Activated T-cell treated with anti-CD3 and anti-CD28 coated beads, Interleukin-2, amount 50 U/mL, for 24 hours (primary cell): Measurements from ENCODE around the gene FKBP15.
"Not testable (repeated sequence)": the region's sequence is repeated elsewhere in the genome, so short reads cannot be mapped to it uniquely, and the experiment has no call there.

Source experiments
- DNase-seq: peaks from one replicate; pipeline ENCODE4 v3.0.0-alpha.2; 2020
- H3K27ac Mint-ChIP-seq: 2 replicates; pipeline ENCODE4 v1.8.0; 2020; ENCODE audit warnings: mild to moderate bottlenecking, mixed read lengths
- H3K27me3 Mint-ChIP-seq: 2 replicates; pipeline ENCODE4 v1.8.0; 2020; ENCODE audit warnings: mixed read lengths
- H3K36me3 Mint-ChIP-seq: 2 replicates; pipeline ENCODE4 v1.8.0; 2020; ENCODE audit warnings: low read depth, mixed read lengths
- H3K4me1 Mint-ChIP-seq: 2 replicates; pipeline ENCODE4 v1.8.0; 2020; ENCODE audit warnings: low read depth, mixed read lengths
- H3K4me3 Mint-ChIP-seq: 2 replicates; pipeline ENCODE4 v1.8.0; 2020; ENCODE audit warnings: mild to moderate bottlenecking, moderate library complexity, mixed read lengths
- H3K9me3 Mint-ChIP-seq: 2 replicates; pipeline ENCODE4 v1.8.0; 2020; ENCODE audit warnings: mixed read lengths

FKBP15 gene, protein sequence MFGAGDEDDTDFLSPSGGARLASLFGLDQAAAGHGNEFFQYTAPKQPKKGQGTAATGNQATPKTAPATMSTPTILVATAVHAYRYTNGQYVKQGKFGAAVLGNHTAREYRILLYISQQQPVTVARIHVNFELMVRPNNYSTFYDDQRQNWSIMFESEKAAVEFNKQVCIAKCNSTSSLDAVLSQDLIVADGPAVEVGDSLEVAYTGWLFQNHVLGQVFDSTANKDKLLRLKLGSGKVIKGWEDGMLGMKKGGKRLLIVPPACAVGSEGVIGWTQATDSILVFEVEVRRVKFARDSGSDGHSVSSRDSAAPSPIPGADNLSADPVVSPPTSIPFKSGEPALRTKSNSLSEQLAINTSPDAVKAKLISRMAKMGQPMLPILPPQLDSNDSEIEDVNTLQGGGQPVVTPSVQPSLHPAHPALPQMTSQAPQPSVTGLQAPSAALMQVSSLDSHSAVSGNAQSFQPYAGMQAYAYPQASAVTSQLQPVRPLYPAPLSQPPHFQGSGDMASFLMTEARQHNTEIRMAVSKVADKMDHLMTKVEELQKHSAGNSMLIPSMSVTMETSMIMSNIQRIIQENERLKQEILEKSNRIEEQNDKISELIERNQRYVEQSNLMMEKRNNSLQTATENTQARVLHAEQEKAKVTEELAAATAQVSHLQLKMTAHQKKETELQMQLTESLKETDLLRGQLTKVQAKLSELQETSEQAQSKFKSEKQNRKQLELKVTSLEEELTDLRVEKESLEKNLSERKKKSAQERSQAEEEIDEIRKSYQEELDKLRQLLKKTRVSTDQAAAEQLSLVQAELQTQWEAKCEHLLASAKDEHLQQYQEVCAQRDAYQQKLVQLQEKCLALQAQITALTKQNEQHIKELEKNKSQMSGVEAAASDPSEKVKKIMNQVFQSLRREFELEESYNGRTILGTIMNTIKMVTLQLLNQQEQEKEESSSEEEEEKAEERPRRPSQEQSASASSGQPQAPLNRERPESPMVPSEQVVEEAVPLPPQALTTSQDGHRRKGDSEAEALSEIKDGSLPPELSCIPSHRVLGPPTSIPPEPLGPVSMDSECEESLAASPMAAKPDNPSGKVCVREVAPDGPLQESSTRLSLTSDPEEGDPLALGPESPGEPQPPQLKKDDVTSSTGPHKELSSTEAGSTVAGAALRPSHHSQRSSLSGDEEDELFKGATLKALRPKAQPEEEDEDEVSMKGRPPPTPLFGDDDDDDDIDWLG

DNA sequence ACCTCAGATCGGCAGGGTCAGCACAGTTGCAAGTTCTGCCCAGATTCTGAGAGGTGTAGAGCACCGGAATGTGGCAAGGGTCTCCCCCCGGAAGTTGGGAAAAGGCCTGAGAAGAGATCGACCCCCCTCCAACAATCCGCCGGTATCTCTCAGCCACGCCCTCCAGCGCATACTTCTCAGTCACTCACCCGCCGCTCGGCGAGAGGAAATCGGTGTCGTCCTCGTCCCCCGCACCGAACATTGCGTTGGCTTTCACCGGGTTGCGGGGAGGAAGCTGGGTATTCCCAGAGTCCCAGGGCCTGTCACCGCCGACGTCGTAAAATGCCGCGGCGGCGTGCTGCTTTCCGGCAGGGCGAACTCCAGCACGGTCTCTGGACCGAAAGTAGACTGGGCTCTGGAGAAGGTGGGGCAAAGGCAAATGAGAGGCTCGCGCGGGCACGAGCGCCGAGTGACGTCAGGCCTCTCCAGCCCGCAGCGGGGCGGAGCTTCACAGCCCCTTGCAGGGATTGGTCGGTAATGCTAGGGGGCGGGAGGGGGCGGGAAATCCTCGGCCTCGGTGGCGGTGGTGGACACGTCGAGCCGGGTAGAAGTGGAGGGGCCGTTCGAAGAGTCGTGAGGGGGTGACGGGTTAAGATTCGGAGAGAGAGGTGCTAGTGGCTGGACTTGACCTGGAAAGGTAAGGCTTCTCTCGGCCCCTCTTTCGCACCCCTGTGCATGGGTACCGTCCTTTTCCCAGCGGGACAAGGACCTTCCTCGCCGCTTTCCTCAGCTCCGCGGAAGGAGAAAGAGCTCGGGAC, at the start of gene FKBP15, which contains the start of gene SLC31A1:
FKBP15 (minus strand) TSS at position 275 of the 797 bp plus-strand sequence; CDS start at position 241, 34 bp downstream.
SLC31A1 (plus strand) TSS at position 542 of the 797 bp plus-strand sequence. CDS start 34,605 bp downstream, outside the sequence.
- Mint-ChIP-seq H3K4me3 (peak within 1 kb of the TSS; percentile 97), H3K4me1 (peaks cover 55% of the 10 kb centered on the region), H3K27ac (peak within 1 kb of the TSS; percentile 98), H3K36me3 (peaks cover 46% of the 10 kb centered on the region), H3K27me3 (no peaks in the 10 kb centered on the region), H3K9me3 (no peaks in the 10 kb centered on the region)
- peak; percentile 98 for DNase-seq

DNA sequence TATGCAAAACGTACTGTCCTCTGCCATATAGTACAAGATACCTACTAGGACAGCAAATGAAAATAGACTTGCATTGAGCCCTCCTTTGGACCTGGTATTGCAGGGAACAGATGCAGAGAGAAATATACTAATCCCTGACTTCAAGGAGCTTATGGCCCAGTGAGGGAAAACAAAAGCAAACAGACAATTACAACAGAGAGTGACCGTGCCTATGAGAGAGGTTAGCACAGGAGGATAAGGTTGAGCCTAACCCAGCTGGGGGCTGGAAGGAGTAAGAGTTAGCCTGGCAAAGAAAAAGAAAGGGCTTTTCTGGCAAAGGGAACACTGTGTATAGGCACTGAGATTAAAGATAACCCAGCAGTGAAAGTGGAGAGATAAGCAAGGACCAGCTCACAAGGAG, 48.8 kb upstream of the FKBP15 start:
- Mint-ChIP-seq H3K36me3 (peaks cover 69% of the 10 kb centered on the region), H3K27me3 (no peaks in the 10 kb centered on the region), H3K27ac (peak overlapping the region; percentile 80), H3K4me3 (no peak overlapping the region), H3K9me3 (no peaks in the 10 kb centered on the region), H3K4me1 (peaks cover 34% of the 10 kb centered on the region)
- DNase-seq: no peak

DNA sequence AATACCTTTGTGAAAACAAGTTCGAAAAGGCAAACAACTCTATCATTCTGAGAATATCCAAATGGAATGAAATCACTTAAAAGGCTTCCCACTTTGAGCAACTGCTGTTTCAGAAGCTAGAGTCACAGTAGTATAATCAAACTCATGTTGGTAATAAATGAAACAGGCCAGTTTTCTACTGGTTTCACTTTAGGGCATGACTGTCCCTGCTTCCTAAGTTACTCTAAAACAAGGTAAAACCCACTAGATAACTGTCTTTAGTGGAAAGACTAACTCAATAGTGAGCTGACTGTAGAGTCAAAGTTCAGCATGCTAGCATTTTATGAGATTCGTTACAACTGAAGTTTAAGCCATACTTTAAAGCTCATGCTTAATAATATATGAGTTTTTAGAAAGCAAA, 48.3 kb upstream of the FKBP15 start:
- no peaks in the 10 kb centered on the region for H3K9me3 Mint-ChIP-seq
- no peaks in the 10 kb centered on the region for H3K27me3 Mint-ChIP-seq
- no peak for DNase-seq
- peaks cover 71% of the 10 kb centered on the region for H3K36me3 Mint-ChIP-seq
- H3K4me3 Mint-ChIP-seq: no peak overlapping the region
- H3K27ac Mint-ChIP-seq: peak overlapping the region; percentile 80
- H3K4me1 Mint-ChIP-seq: peaks cover 34% of the 10 kb centered on the region

DNA sequence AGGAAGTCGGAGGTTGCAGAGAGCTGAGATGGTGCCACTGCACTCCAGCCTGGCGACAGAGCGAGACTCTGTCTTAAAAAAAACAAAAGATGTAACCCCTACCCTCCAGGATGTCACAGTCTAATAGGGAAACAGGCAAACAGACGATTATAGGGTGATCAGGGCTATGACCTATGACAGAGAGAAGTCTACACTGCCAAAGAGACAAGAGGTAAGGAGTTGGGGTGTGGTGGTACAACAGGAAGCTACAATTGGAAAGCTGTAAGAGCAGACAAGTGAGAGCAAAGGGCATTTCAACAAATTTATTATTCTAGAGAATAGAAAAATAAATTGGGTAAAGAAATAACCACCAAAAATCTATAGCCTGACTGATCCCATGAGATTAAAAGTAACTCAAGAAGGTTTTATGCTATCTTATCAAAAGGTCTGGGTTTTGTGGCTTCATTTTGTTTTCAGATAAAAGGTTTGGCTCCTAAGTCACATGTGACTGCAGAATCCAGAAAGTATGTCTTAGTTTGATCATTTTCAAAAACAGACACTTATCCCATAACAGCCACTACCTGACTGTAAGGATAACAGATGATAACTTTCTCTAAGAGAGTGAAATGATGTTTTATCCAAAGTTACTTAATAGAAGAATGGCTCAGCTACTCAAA, 47.0 kb upstream of the FKBP15 start:
- H3K4me1 Mint-ChIP-seq: peaks cover 23% of the 10 kb centered on the region
- H3K4me3 Mint-ChIP-seq: no peak overlapping the region

DNA sequence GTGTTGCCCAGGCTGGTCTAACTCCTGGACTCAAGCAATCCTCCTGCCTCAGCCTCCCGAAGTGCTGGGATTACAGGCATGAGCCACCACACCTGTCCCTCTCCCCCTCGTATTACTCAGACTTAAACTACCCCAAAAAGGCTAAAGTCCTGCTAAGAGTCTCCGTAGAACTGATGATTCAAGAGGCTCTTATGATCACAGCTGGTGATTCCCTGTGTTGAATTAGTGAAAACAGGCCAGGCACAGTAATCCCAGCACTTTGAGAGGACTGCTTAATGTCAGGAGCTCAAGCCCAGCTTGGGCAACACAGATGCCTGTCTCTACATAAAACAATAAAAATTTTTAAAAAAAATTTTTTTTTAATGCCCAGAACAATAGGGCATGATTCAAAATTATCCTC, 45.1 kb upstream of the FKBP15 start:
- Mint-ChIP-seq H3K27ac (peak overlapping the region; percentile 15), H3K4me3 (no peak overlapping the region), H3K27me3 (no peaks in the 10 kb centered on the region), H3K36me3 (peaks cover 66% of the 10 kb centered on the region), H3K9me3 (no peaks in the 10 kb centered on the region), H3K4me1 (peaks cover 21% of the 10 kb centered on the region)
- no peak for DNase-seq

More for the DNA sequence above, 47.0 kb upstream of the FKBP15 start:
- H3K9me3 Mint-ChIP-seq: no peaks in the 10 kb centered on the region
- no peak for DNase-seq
- peak overlapping the region; percentile 86 for H3K27ac Mint-ChIP-seq
- H3K27me3 Mint-ChIP-seq: no peaks in the 10 kb centered on the region
- peaks cover 68% of the 10 kb centered on the region for H3K36me3 Mint-ChIP-seq

DNA sequence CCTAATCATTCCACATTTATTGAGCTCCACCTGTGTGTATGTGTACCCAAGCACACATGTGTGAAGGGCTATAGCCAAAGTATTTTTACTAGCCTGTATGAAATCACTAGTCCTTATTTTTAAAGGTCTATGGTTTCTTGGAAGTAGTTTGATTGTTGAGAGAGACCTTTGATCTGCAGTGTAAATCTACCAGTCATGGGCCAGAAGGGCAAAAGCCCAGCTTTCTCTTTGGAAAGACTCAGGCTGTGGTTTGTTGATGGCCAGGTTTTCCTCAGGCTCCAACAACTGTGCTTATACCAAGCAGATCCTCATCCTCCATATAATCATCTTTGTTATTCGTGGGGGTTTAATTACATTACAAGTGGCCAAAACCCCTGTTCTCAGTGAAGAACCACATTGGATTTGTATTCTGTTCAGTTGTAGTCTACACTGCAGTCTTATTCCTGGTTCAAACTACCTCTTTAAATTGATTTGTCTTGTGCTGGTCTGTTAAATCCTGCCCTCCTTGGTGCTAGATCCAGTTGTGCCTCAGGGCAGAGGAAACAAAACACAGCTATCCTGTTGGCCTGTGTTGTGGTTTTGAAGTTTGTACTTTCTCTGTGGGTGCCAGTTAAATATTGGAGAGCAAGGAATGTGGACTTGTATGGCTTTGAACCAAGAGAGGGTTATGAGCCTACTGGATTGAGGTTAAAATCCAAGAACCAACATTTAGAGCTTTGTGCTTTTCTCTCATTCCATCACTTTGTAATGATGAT, 41.0 kb upstream of the FKBP15 start:
- no peak overlapping the region for H3K4me3 Mint-ChIP-seq
- no peak for DNase-seq
- peaks cover 2% of the 10 kb centered on the region for H3K4me1 Mint-ChIP-seq
- no peak overlapping the region for H3K27ac Mint-ChIP-seq
- H3K36me3 Mint-ChIP-seq: peaks cover 65% of the 10 kb centered on the region
- H3K9me3 Mint-ChIP-seq: no peaks in the 10 kb centered on the region
- no peaks in the 10 kb centered on the region for H3K27me3 Mint-ChIP-seq

DNA sequence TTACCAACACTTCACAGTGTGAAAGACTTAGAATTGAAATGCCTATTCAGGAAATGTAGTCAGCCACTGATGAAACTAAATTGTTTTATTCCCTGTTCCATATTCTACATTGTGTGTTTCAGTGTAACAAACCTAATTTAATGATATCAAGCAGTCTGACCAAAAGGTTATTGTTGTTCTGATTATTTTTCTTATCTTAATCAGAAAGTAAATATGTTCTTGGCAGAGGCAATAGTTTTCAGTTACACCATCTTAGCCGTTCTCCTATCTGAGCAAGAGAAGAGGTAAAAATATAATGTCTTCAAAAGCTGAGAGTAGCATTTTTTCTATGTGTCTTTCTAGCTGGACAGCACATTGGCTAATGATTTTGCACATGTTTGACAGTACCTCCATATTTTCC, 37.2 kb upstream of the FKBP15 start:
- Mint-ChIP-seq H3K4me1 (no peaks in the 10 kb centered on the region), H3K4me3 (no peak overlapping the region), H3K9me3 (no peaks in the 10 kb centered on the region), H3K27me3 (no peaks in the 10 kb centered on the region), H3K36me3 (peaks cover 52% of the 10 kb centered on the region), H3K27ac (no peak overlapping the region)
- DNase-seq: no peak

DNA sequence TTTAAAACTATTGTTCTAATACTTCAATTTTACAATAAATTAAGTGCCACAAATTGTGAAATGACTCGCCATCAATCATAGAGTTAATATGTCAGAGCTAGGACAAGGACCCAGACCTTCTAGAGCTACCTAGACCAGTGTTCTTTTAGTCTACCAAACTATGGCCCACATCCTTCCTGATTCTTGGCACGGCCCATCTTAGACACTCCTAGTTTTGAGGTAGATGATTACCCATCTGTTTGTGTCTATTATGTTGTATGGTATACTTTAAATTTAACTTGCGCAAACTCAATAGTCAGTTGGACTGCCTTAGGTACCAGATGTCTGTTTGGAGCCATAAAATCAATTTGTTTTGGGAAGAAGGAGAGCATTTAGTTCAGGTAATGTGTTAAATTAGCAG, 36.8 kb upstream of the FKBP15 start:
- H3K4me1 Mint-ChIP-seq: no peaks in the 10 kb centered on the region
- no peaks in the 10 kb centered on the region for H3K9me3 Mint-ChIP-seq
- peaks cover 52% of the 10 kb centered on the region for H3K36me3 Mint-ChIP-seq
- H3K27ac Mint-ChIP-seq: no peak overlapping the region
- no peak overlapping the region for H3K4me3 Mint-ChIP-seq
- no peaks in the 10 kb centered on the region for H3K27me3 Mint-ChIP-seq
- DNase-seq: no peak

DNA sequence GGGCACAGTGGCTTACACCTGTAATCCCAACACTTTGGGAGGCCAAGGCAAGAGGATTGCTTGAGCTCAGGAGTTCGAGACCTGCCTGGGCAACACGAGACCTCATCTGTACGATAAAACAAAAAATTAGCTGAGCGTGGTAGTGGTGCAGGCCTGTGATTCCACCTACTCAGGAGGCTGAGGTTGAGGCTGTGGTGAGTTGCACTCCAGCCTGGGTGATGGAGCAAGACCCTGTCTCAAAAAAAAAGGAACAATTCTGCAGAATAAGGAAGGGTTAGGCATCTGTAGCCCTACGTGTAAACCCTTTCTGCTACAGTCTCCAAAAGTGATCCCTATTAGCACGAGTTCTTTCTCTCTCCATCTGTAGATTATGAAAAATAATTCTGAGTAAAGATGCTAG, 34.4 kb upstream of the FKBP15 start:
- H3K9me3 Mint-ChIP-seq: no peaks in the 10 kb centered on the region
- DNase-seq: no peak
- H3K4me3 Mint-ChIP-seq: no peak overlapping the region
- no peaks in the 10 kb centered on the region for H3K4me1 Mint-ChIP-seq
- no peak overlapping the region for H3K27ac Mint-ChIP-seq
- no peaks in the 10 kb centered on the region for H3K27me3 Mint-ChIP-seq
- H3K36me3 Mint-ChIP-seq: peaks cover 34% of the 10 kb centered on the region

DNA sequence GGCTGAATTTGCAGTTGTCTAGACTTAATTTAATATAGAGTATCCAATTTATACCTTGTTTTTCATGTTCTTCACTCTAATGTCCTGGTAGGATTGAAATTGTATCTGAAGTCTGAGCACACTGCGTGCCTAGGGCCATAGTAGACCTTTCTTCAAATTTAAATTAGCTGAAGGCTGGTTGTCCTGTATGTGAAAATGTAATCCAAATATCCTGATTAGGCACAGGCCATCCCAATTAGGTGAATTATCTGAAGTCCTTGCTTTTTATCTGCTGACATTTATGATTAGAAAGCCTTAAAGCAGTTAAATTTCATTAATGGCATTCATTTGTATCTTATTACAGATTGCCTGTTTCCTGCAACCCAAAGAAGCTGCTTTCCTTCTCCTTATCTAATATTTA, 33.9 kb upstream of the FKBP15 start:
- Mint-ChIP-seq H3K27ac (no peak overlapping the region), H3K36me3 (peaks cover 29% of the 10 kb centered on the region), H3K4me3 (no peak overlapping the region), H3K4me1 (no peaks in the 10 kb centered on the region), H3K9me3 (no peaks in the 10 kb centered on the region), H3K27me3 (no peaks in the 10 kb centered on the region)
- no peak for DNase-seq

DNA sequence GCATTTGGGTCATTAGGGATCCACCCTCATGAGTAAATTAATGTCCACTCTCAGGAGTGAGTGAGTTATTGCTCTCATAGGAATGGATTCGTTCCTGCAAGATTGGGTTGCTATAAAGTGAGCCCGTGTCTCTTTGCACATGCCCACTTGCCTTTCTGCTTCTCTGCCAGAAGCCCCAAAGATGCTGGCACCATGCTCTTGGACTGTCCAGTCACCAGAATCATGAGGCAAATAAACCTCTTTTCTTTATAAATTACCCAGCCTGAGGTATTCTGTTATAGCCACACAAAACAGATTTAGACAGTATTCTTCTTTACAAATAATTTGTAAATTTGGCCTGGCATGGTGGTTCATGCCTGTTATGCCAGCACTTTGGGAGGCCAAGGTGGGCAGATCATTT, 29.7 kb upstream of the FKBP15 start:
- Mint-ChIP-seq H3K36me3 (peaks cover 9% of the 10 kb centered on the region), H3K27me3 (no peaks in the 10 kb centered on the region), H3K4me3 (no peak overlapping the region), H3K4me1 (no peaks in the 10 kb centered on the region), H3K27ac (no peak overlapping the region), H3K9me3 (no peaks in the 10 kb centered on the region)
- DNase-seq: no peak

DNA sequence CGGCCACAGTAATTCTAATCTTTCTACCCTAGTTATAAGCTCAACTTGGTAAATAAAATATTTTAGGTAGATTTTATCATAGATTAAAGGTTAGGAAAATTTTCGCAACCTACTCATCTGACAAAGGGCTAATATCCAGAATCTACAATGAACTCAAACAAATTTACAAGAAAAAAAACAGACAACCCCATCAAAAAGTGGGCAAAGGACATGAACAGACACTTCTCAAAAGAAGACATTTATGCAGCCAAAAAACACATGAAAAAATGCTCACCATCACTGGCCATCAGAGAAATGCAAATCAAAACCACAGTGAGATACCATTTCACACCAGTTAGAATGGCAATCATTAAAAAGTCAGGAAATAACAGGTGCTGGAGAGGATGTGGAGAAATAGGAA, 28.6 kb upstream of the FKBP15 start:
- not testable (repeated sequence) for H3K36me3 Mint-ChIP-seq, H3K27me3 Mint-ChIP-seq

DNA sequence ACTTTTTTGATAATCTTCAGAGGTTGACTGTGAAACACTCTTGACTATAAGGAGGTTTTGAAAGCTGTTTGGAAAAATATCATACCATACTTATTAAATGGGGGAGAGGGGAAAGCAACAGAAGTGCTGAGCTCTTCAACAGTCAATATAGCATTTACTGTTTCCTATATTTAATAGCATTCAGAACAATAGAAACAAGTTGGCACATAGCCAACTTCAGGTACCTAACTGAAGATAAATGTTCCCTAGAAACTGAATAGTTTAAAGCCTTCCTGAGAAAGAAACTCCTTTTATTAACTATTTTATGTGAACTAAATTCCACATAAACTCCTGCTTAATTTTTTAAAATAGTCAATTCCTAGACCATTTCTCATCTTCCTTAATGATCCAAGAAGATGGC, 26.6 kb upstream of the FKBP15 start:
- DNase-seq: no peak
- no peak overlapping the region for H3K4me3 Mint-ChIP-seq
- H3K27me3 Mint-ChIP-seq: no peaks in the 10 kb centered on the region
- H3K36me3 Mint-ChIP-seq: peaks cover 9% of the 10 kb centered on the region
- no peaks in the 10 kb centered on the region for H3K4me1 Mint-ChIP-seq
- H3K9me3 Mint-ChIP-seq: no peaks in the 10 kb centered on the region
- H3K27ac Mint-ChIP-seq: no peak overlapping the region

More for the DNA sequence above, 28.6 kb upstream of the FKBP15 start:
- H3K4me3 Mint-ChIP-seq, H3K4me1 Mint-ChIP-seq, DNase-seq, H3K9me3 Mint-ChIP-seq, H3K27ac Mint-ChIP-seq: not testable (repeated sequence)
